ENCODE measurements around the gene CALCB.
A peak's percentile ranks its signal among the peaks of the same experiment; 100 is the strongest.

CALCB gene

DNA sequence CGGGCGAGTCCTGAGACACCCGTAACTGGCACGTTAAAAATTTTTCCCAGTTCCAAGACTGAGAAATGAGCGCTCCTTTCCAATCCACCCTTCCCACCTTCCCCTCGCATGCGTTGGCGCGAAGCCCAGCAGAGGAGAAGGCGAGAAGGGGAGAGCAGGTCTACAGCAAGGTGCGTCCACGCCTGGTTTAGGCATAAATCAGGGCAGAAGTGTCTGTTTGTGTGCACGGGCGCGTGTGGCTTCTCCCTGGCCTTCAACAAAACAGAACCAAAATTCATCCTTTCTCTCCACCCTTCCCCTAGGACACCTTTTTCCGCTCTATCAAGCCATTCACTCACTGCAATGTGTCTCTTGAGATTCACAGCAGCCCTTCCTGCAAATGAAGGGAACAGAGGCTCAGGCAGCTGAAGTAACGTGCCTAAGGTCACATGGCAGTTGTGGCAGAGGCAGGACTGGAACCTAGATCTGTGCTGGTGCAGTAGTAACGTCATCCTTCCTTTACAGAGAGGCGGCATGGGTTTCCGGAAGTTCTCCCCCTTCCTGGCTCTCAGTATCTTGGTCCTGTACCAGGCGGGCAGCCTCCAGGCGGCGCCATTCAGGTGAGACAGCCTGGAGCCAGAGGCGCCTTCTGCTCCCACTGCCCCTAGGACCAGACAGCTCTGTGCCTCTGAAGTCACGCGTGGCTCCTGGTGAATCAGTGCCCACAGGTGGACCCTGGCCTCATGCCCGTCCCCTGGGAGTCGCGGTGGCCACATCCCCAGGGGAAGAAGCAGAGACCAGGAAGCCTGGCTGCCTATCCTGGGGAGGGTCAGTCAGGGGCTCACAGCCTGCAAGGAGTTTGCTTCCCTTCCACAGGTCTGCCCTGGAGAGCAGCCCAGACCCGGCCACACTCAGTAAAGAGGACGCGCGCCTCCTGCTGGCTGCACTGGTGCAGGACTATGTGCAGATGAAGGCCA lies 1.1 kb downstream of the CALCB start:
- peak; percentile 84 for DNase-seq

DNA sequence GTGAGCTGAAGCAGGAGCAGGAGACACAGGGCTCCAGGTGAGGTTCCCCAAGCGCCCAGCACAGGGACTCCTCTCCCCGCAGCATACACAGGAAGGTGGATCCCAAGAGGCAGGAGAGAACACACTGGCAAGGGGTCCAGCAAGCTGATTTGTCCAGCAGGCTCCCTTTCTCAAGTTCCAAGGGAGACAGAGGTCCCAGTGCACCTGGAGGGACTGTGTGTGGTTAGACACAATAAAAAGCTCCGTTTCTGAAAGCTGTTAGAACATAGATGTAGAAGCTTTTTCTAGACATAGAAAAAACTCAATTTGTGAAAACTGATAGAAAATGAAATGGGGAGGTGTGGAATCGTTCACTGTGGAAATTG lies 1.8 kb downstream of the CALCB start:
- no peak for DNase-seq

DNA sequence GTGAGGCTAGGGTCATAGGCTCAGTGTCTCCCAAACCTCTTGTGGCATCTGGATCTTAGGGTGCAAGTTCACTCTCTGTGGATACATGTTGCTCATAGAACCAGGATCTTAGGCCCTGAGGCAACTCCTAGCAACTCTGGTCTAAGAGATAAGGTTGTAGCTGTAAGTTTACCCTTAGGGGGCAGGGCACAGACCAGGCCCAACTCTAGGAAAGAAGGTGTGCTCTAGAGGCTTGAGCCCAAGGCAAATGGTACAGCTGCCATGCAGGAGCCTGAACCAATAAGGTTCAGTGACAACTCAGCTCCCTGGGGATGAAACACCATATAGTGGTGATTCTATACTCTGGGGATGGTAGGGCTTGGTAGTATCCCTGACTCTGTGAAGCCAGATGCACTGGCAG lies 17.8 kb downstream of the CALCB start:
- DNase-seq: no peak

DNA sequence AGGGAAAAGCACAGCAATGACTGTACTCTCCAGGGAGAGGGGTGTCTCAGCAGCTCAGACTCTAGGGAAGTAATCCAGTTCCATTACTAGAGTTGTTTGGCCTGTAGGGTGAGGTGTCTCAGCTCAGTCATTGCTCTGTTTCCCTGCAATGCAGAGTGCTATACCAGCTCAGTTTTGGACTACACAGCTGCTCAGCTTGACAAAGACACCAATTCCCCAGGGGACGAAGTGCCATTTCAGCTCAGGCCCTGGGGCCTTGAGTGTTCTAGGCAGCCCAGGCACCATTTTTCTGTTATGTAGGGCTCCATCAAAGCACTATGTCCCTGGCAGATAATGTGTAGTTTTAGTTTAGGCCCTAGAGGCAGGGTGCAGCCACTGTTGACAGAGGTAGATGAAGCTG lies 18.2 kb downstream of the CALCB start:
- no peak for DNase-seq

DNA sequence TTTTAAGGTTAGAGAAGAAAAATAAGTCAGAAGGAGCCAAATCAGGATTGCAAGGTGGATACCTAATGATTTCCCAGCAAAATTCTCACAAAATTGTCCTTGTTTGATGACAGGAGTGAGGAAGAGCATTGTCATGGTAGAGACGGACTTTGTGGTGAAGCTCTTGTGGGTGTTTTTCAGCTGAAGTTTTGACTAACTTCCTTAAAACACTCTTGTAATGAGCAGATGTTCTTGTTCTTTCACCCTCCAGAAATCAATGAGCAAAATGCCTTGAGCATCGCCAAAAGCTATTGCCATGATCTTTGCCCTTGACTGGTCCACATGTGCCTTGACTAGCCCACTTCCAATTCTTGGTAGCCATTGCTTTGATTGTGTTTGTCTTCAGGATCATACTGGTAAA lies 20.0 kb downstream of the CALCB start:
- DNase-seq: no peak

DNA sequence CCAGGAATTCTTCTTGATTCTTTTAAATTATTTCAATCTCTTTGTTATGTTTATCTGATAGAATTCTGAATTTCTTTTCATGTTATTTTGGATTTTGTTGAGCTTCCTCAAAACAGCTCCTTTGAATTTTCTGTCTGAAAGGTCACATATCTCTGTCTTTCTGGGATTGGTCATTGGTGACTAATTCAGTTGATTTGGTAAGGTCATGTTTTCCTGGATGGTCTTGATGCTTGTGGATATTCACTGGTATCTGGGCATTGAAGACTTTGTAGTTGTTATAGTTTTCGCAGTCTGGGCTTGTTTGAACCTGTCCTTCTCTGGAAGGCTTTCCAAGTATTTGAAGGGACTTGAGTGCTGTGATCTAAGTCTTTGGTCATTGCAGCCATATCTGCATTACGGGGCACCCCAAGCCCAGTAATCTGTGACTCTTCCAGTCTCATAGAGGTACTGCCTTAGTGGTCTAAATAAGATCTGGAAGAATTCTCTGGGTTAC lies 22.4 kb downstream of the CALCB start:
- DNase-seq: no peak

DNA sequence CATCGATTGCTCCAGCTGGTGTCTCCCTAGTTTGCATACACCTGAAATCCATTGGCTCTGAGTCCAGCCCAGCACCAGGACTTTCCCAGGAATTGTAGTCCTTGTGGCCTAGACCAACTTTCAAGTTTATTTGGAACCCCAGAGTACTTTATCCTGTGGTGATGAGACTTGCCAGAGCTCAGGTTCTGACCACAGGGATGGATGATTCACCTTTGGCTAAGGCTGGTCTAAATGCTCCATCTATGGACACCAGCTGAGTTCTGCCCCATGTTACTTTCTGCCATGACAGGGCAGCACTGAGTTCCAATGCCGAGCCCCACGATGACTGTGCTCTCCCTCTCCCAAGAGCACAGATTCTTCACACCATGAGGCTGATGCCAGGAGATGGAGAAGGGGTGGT lies 24.0 kb downstream of the CALCB start:
- DNase-seq: no peak

DNA sequence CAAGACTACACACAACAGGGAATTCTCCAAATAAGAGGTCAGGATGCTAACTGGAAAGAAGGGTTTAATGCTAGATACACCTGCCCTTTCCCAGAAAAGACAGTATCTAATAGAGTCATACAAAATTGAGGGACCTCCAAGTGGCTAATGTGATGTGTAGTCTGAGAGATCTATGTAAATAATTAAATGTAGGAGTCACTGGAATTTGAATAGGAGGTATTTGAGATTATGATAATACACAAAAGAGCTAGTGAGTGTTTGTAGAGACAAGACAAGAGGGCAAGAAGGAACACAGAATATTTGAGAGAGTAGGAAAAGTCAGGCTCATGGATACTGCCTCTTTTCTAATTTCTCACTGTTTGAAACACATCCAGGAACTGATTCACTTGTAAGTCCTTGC lies 25.9 kb downstream of the CALCB start:
- no peak for DNase-seq

DNA sequence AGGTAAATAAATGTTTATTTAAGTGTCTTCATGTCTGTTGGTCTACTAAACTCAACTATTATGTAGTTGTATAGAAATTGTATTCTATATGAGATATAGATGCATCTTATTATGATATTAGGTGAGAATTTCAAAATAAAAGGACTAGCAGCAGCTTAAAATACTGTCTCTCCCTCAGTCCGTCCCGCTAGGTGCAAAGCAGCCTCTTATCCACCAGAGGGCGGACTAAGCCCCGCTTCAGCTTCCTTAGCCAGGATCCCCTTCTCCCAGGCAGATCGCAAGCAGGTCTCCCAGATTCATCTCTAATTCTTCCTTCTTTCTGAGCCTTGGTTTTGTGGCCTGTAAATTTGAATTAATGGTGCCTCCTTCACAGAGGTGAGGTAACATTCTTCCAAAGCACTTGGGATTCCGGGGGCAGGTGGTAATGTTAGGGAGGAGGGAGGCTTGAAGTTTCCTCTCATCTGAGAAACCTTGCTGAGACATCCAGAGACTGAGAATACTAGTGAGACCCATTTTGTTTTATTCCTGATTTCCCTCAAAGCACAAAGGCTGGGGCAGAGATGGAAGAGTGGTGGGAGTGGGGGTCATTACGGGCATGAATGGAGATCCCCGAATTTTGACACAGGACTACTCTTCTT lies 27.8 kb downstream of the CALCB start:
- peak; percentile 48 for DNase-seq

DNA sequence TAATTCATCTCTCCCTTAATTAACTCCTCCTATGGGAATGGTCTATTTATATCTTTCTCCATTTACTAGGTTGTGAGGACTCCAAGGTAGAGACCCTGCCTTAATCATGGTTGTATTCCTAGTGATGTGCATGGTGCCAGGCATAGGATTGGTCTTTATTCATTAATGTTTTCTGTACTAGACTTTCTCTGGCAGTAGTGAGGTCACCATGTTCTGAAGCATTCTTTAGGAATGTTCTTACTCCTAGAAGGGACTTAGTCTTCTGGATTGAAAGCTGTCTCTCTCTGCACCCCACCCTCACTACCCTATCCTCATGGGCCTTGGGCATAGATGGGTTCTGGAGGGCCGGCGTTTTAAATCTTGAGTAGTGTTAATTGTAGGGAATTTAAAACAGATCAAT lies 30.8 kb downstream of the CALCB start:
- DNase-seq: no peak

DNA sequence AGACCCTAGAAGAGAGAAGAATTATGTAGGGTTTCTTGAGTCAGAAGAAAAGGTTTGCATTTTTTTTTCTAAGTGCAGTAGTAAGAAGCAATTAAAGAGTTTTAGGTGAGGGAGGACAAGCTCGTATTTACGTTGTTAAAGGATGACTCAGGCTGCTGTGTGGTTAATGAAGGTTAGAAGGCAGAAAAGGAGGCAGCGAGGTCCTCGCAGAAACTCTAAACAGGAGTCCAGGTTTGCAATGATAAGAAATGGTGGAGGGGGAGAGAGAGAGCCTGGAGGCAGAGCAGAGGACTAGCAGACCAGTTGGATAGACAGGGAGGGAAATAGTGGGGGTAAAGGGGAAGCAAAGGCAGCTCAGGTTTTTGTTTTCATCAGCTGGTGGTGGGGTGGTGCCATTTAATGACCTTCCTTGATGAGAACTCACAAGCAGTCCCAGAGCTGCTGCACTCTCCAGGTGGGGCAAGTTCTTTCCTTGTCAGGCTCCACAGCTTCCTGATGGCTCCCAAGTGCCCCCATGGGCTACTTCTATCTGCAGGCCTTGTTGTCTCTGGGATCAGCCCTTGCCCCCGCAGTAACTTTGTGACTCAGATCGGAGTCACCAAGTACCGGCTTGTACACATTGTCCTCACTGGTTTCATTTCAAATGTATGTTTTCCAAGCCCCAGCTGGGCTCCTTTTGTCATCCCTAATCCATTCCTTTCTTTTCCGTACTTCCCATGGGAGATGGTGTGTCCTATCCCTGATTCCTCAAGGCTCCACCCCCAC lies 33.0 kb downstream of the CALCB start:
- DNase-seq: no peak

DNA sequence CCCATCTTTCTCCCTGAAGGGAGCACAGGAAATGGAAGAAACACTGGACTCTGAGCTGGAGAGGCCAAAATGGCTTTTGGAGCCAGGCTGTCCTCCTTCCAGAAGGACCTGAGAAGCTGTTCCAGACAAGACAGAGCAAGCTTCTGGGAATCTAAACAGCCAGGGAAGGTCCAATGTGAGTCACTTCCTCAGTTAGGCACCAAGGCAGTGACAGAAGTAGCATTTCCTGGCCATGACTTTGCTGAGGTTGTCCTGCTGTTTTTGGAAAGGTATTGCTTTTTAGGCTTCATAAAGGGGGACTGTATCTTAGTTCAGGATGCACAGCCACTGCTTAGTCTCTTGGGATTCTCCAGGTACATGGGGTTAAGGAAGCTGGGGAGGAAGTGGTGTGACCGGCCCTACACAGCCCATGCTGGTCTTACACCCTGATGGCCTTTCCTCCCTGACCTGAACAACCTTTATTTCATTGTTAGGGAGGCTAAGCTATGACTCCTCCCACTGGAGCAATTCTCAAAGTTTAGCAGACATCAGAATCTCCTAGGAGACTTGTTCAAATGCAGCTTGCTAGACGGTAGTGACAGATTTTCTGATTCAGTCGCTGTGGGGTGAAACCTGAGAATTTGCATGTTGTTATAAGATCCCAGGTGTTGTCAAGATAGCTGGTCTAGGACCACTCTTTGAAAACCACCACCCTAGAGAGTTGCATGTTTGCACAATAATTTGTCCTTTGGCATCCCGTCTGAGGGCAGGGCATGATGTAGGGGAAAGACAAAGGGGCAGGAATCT lies 34.5 kb downstream of the CALCB start:
- DNase-seq: no peak

DNA sequence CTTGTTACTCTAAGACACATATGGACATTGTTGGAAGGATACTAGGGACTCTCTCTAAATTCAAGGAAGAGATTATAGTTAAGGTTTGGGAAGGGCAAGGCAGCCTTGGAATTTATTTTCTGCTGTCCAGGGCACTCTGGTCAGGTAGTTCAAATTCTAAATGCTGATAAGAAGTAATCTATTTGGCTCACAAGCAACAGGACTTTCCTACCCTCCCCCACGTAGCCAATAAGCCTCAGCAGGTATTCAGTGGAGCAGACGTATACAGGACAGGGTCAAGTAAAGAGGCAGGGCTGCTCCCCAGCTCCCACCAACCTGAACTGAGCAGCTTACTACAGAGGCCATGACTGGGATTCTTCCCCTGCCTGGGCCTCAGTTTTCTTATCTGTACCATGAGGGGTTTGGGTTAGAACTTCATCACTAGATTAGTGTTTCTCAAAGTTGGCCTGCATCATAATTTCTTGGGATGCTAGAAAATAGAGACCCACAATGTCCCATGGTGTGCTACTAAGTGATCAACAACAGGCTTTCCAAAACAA lies 35.3 kb downstream of the CALCB start:
- DNase-seq: no peak

DNA sequence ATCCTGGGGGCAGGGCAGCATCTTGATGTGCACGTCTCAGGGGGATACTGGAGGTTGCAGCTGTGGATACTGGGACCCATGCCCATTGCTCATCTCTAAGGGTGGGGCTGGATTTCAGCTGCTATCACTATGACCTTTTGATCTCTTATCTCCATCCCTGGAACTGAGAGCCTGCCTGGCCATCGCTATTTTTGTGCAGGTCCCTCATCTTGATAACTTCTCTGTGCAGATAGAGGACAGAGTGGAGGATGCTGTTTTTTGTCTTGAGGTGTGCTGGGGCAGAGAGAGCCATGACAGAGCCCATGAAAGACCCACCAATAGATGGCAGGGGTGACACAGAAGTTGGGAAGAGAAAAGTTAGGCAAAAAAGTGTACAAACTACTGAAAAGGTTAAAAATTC lies 36.2 kb downstream of the CALCB start:
- DNase-seq: no peak

DNA sequence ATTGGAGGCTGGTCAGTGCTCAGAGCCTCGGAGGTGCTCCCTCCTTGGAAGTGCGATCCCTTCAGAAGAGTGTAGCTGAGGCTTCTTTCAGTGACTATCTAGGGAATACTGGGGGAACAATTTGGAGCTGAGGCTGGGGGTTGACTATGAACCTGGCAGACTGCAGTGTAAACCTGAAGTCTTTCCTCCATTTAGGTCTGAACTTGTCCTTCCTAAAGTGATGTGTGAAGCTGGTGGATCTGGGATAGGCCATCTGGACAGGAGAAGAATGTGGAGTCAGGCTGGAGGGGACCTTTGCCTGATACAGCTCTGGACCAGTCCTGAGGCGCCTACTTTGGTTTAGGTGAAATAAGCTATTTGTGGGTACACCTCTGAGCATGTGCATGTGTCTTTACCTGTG lies 37.8 kb downstream of the CALCB start:
- DNase-seq: no peak

DNA sequence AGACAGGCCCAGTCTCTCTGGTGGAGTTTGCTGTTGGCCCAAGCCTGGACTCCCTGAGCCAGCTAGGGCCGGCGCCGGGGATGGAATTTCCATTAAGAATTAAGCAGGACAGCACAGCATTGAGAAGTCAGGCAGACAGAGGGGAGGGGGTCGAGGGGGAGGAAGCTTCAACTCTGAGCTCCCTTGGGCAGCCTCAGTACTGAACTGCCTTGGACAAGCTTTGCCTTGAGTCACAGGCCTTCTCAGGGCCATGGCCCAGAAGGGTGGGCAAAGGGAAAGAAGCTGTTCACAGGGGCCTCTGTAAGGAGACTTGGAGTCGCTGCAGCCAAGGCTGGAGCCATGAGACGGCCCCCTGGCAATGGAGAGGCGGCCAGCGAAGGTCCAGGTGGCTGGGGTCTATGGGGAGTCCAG lies 38.7 kb downstream of the CALCB start:
- no peak for DNase-seq

DNA sequence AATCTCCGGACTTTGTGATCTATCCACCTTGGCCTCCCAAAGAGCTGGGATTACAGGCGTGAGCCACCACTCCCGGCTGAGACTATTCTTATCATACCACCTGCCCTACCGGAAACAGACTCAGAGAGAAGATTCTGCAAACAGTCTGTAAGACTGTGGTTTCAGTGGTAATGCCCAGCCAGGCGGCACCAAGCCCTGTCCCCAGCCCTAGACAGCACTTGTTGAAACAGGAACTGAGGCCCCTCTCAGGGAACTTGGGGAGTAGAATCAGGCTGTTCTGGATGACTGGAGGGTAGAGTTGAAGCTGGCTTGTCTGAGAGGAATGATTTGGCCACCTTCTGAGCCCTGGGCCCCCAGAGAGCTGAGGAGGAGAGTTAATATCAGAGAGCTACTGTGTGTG lies 40.0 kb downstream of the CALCB start:
- DNase-seq: no peak

DNA sequence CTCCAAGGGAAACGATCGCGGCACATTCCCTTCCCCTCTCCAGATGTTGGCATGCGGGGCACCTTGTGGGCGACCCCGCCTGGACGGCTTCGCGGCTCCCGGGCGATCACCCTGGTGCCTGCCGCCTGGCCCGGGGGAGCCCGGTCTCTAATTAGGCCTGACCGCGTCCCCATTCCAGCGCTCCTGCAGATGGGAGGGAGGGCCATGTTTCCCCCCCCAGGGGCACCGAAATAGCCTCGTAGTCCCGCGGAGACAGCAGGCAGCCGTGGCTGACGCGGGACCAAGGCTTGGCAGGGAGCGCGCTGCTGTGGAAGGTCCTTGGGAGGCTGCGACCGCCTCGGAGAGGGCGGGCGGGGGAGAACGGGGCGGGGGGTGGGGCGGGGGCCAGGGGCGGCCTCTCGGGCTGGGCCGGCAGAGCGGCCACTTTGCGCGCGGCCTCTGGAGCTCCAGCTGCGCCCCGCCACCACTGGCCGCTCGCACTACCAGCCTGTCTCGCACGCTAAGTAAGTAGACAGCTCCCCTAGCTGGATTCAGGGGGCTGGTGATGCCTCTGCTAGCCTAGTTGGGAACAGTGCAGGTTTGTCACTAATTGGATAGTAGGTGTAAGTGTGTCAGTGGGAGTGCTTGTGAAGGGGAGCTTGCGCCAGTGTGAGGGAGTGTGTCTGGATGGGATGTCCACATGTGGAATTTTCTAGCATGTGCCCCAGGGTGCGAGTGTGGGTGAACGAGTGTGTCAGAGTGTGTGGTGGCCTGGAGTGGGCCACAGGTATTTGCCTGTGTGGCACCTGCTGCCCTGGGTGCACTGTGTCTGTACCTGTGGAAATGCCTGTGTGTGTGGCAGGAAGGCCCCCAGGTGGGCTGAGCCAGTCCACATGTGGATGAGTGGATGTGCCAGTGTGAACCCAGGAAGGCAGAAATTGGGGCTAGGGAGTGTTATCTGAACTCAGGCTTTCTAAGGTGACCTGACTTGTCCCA lies 41.4 kb downstream of the CALCB start, which contains the start of gene INSC:
Gene INSC, plus strand, starts transcription at position 423 of the 975 bp plus-strand sequence. CDS start 34,252 bp downstream, outside the sequence.
- no peak for DNase-seq

DNA sequence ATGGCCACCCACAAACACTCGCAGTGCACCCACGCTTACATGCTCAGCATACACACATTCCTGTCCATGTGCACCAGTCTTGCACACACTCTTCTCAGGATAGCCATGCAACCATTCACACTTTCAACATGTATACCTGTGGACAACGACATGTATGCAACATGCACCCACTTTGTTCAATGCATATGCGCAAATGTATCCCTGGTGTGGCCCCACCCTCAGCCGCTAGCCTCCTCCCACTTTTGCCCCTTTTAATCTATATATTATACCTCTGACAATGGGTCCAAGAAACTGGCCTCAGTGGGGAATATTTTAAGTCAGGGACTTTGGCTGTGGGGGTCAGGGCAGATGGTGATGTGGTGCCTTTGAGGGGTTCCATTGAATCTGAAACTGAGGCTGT lies 42.3 kb downstream of the CALCB start:
- DNase-seq: no peak

DNA sequence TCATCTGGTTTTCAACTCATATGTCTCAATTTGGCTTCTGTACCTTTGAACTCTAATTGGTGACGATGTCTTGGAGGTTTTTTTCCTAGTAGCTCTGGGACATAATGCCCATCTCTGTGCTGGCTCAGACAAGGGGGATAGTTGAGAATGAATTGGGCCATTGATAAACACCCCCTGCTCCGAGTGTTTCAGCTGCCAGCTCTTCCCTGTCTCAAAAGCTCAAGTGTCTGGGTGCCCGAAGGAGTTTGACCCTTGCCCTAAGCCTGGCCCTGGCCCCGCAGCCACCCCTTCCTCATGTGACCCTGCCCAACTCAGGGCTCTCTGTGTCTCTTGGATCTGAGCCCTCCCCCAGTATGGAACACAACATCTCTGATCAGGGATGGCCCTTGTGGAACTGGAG lies 44.4 kb downstream of the CALCB start:
- no peak for DNase-seq

DNA sequence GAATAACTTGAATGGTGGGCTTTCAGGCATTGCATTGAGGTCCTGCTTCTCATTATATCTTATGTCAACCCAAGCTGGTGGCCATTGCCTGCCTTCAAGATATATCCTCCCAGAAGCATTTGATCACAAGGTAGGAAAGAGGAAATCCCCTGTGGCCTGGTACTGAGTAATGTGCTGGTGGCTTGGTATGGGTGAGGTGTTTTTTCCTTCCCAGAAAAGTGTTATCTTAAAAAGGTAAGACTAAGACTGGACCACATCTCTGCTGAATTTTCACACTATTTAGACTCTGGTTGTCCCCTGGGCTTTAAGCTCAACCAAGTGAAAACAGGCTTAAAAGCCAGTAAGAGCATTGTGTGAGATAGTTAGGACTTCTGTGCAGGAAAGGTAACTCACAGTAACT lies 45.0 kb downstream of the CALCB start:
- DNase-seq: no peak
